SK-N-MC (cell line): ENCODE data around the gene CYP27A1.

Source experiments
- EZH2 ChIP-seq: fragments of 200-600 bp; sonication (generic); IDR thresholded peaks from one replicate; pipeline ENCODE4 v1.6.1; 2017; ENCODE audit warnings: antibody characterized with exemption
- FOXP2 ChIP-seq: optimal IDR thresholded peaks from 2 replicates; pipeline ENCODE3; 2011; ENCODE audit warnings: mild to moderate bottlenecking, moderate library complexity; ENCODE audit not compliant: insufficient read depth; ENCODE audit errors: extremely low read length, control extremely low read depth
- POLR2AphosphoS5 ChIP-seq: IDR thresholded peaks from 2 replicates; pipeline ENCODE4 v1.6.1; 2012; ENCODE audit warnings: mild to moderate bottlenecking, low read depth, low read length, borderline replicate concordance

GRCh38 chr2:218859988-218860831 is 78.3 kb downstream of the CYP27A1 start:
- no peak for TF ChIP-seq FOXP2
- TF ChIP-seq POLR2AphosphoS5 = no peak
- TF ChIP-seq EZH2 = no peak
